Endothelial cell of umbilical vein (primary cell): Measurements from ENCODE around the gene GSKIP. TPM values are rescaled to one million over a fixed set of nuclear protein-coding genes. Genes with fewer than 3 reads are reported as not detected.

Source experiments
- BruUV-seq: library from RNA; stranded (reverse); fragments of 400-500 nt; replicated peaks from 2 replicates; lab custom pipeline; 2021; lab: Mats Ljungman, UMichigan
- CTCF ChIA-PET: fragments of 300-600, 350-600 bp; sonication (Branson Sonifier 250); formaldehyde crosslinking; loops from one replicate; lab custom pipeline; 2021; ENCODE audit warnings: antibody characterized with exemption, inconsistent platforms; lab: Charles Lee
- POLR2A ChIA-PET: fragments of 300-600, 350-600 bp; sonication (Branson Sonifier 250); formaldehyde crosslinking; loops from one replicate; lab custom pipeline; 2021; ENCODE audit warnings: antibody characterized with exemption, inconsistent platforms; lab: Charles Lee
- DNase-seq: peaks from one replicate; pipeline ENCODE4 v3.0.0-alpha.2; 2011; ENCODE audit warnings: low read depth, low spot score
- FAIRE-seq: peaks from 2 replicates; lab custom pipeline; 2011; peaks lifted over from hg19 to GRCh38; lab: Jason Lieb, UNC
- H2AFZ ChIP-seq: 2 replicates; pipeline ENCODE4 v1.6.0; 2012; ENCODE audit warnings: low read depth, low read length, control low read depth, inconsistent platforms
- H3K27ac ChIP-seq: 2 replicates; pipeline ENCODE4 v1.5.1; 2011; ENCODE audit warnings: low read depth, mild to moderate bottlenecking, control low read depth, low read length, moderate library complexity; ENCODE audit not compliant: insufficient read depth
- H3K27me3 ChIP-seq, 2 experiments: 2 replicates each; pipeline versions ENCODE4 v1.6.0 to v1.6.1; 2011; ENCODE audit warnings: low read length in 2 of 2, mixed read lengths in 1 of 2; ENCODE audit not compliant: control insufficient read depth in 2 of 2, insufficient read depth in 2 of 2
- H3K36me3 ChIP-seq, 2 experiments: 2 replicates in 1 of 2; 3 replicates in 1 of 2; pipeline ENCODE4 v1.5.1; 2011; ENCODE audit warnings: low read length in 2 of 2, mild to moderate bottlenecking in 1 of 2, moderate library complexity in 1 of 2; ENCODE audit not compliant: control insufficient read depth in 2 of 2, insufficient read depth in 2 of 2; ENCODE audit errors: extremely low read depth in 1 of 2
- H3K4me1 ChIP-seq: 3 replicates; pipeline ENCODE4 v1.5.1; 2011; ENCODE audit warnings: mild to moderate bottlenecking, low read length; ENCODE audit not compliant: control insufficient read depth, insufficient read depth; ENCODE audit errors: extremely low read depth
- H3K4me2 ChIP-seq: 2 replicates; pipeline ENCODE4 v1.6.1; 2011; ENCODE audit warnings: low read length, control low read depth, mixed read lengths; ENCODE audit not compliant: insufficient read depth
- H3K4me3 ChIP-seq, 3 experiments: fragments of 200-600 bp in 1 of 3; sonication (generic), shearing (Covaris generic) in 1 of 3; replicated peaks in 1 of 3; 2 replicates each; pipeline ENCODE4 v1.5.1; 2011 to 2016; ENCODE audit warnings: control low read depth in 3 of 3, low read length in 3 of 3, mild to moderate bottlenecking in 2 of 3, inconsistent platforms in 1 of 3, low read depth in 1 of 3, moderate library complexity in 1 of 3; ENCODE audit not compliant: insufficient read depth in 1 of 3
- H3K79me2 ChIP-seq: 2 replicates; pipeline ENCODE4 v1.6.0; 2012; ENCODE audit warnings: low read length, inconsistent platforms; ENCODE audit not compliant: control insufficient read depth, insufficient read depth
- H3K9ac ChIP-seq: replicated peaks from 2 replicates; pipeline ENCODE3; 2011; ENCODE audit warnings: low read length, control low read depth; ENCODE audit not compliant: insufficient read depth; ENCODE audit errors: extremely low read depth
- H3K9me1 ChIP-seq: replicated peaks from 3 replicates; pipeline ENCODE4 v1.6.0; 2011; ENCODE audit warnings: mild to moderate bottlenecking, low read length; ENCODE audit not compliant: control insufficient read depth, insufficient read depth; ENCODE audit errors: extremely low read depth
- H3K9me3 ChIP-seq: replicated peaks from 2 replicates; pipeline ENCODE4 v1.5.1; 2012; ENCODE audit warnings: low read length, inconsistent platforms; ENCODE audit not compliant: control insufficient read depth, insufficient read depth
- H4K20me1 ChIP-seq: replicated peaks from 2 replicates; pipeline ENCODE3; 2011; ENCODE audit warnings: mild to moderate bottlenecking, low read length; ENCODE audit not compliant: control insufficient read depth, insufficient read depth; ENCODE audit errors: extremely low read depth
- EZH2 ChIP-seq: IDR thresholded peaks from 2 replicates; pipeline ENCODE4 v1.6.1; 2012; ENCODE audit warnings: borderline replicate concordance, low read depth, mild to moderate bottlenecking, moderate library complexity, low read length, inconsistent platforms; ENCODE audit not compliant: severe bottlenecking
- FOS ChIP-seq: IDR thresholded peaks from 2 replicates; pipeline ENCODE4 v1.6.1; 2011; ENCODE audit warnings: mild to moderate bottlenecking, low read length, moderate library complexity, borderline replicate concordance; ENCODE audit not compliant: insufficient read depth
- GATA2 ChIP-seq: IDR thresholded peaks from 2 replicates; pipeline ENCODE4 v1.7.0; 2011; ENCODE audit warnings: low read depth, mild to moderate bottlenecking, moderate library complexity, mixed read lengths, low read length; ENCODE audit not compliant: insufficient read length, insufficient read depth
- JUN ChIP-seq: IDR thresholded peaks from 2 replicates; pipeline ENCODE4 v1.6.1; 2011; ENCODE audit warnings: borderline replicate concordance, low read depth; ENCODE audit not compliant: insufficient read length, insufficient read depth
- MAX ChIP-seq: IDR thresholded peaks from 2 replicates; pipeline ENCODE4 v1.6.1; 2011; ENCODE audit not compliant: insufficient read depth, insufficient read length
- MYC ChIP-seq: IDR thresholded peaks from one replicate; pipeline ENCODE4 v1.6.1; 2011; ENCODE audit warnings: mild to moderate bottlenecking, low read depth, low read length
- POLR2A ChIP-seq: IDR thresholded peaks from 2 replicates; pipeline ENCODE4 v1.6.1; 2012; ENCODE audit warnings: low read depth, mild to moderate bottlenecking, control low read depth, low read length
- POLR2AphosphoS5 ChIP-seq: IDR thresholded peaks from 2 replicates; pipeline ENCODE4 v1.6.1; 2012; ENCODE audit warnings: low read depth, mild to moderate bottlenecking, control low read depth, low read length, moderate library complexity; ENCODE audit not compliant: insufficient read depth
- dilution Hi-C: fragments of 300-500 bp; cut with MboI; formaldehyde crosslinking; loops from one replicate; pipeline ENCODE4 v1.15.0; 2019; ENCODE audit warnings: low sequenced_read_pairs; ENCODE audit not compliant: extremely low pct_ligation_motif_present
- intact Hi-C: fragments of 100-400 bp; cut with micrococcal nuclease; formaldehyde crosslinking; loops from one replicate; pipeline ENCODE4 v1.10.0; 2022
- polyA plus RNA-seq, 4 experiments: library from polyadenylated mRNA; depleted of rRNA in 3 of 4; stranded (reverse) in 3 of 4; unstranded in 1 of 4; fragments of >200 nt; gene quantifications; 2 replicates each; pipeline versions ENCODE4 v1.2.1 to v1.2.3, GENCODE V29; 2011 to 2012; ENCODE audit warnings: missing spikeins in 1 of 4
- total RNA-seq: library from RNA; stranded (reverse); gene quantifications from 2 replicates; pipeline ENCODE4 v1.2.3, GENCODE V29; 2021
- TF ChIP-seq, protein P1 (sequence below), 2 donors: IDR thresholded peaks; 1 replicate in 1 of 2; 2 replicates in 1 of 2; pipeline ENCODE4 v1.5.1; 2011; ENCODE audit warnings: low read length in 2 of 2, mild to moderate bottlenecking in 2 of 2, moderate library complexity in 2 of 2, control low read depth in 1 of 2, inconsistent platforms in 1 of 2, low read depth in 1 of 2; ENCODE audit not compliant: insufficient read depth in 1 of 2; ENCODE audit errors: extremely low read depth in 1 of 2

The GSKIP gene
- total and polyA plus RNA-seq, 2 donors (not counting 3 experiments of a cell fraction or from before 2014, with no cell fraction given) = 9.2 to 15.9 TPM

DNA sequence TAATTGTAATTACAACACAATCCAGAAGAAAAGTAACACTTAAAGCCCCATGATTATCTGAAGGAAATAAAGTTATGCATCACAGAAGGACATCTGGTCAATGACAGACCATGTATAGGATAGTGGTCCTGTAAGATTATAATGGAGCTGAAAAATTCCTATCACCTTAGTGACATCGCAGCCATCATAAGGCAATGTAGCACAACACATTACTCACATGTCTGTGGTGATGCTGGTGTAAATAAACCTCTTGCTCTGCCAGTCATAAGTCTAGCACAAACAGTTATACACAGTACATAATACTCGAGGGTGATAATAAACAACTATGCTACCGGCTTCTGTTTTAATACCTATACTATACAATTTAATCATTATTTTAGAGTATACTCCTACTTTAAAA lies 11.3 kb upstream of the GSKIP start:
- Histone ChIP-seq H3K9me1 (no peaks in the 10 kb centered on the region), H3K79me2 (peaks cover 10% of the 10 kb centered on the region), H3K4me3 (no peak overlapping the region), H2AFZ (no peak overlapping the region), H3K36me3 (no peaks in the 10 kb centered on the region), H3K27me3 (no peaks in the 10 kb centered on the region), H3K4me1 (no peaks in the 10 kb centered on the region), H3K4me2 (no peak overlapping the region), H4K20me1 (no peaks in the 10 kb centered on the region), H3K27ac (no peak overlapping the region), H3K9ac (no peak overlapping the region), H3K9me3 (no peaks in the 10 kb centered on the region)
- intact Hi-C loops (no loop called here), dilution Hi-C loops (no loop called here)
- CTCF ChIA-PET = no interaction called here
- BruUV-seq = no TSS peak
- POLR2A ChIA-PET = no interaction called here
- TF ChIP-seq FOS = no peak
- no peak for TF ChIP-seq JUN
- no peak for TF ChIP-seq GATA2
- no peak for TF ChIP-seq POLR2AphosphoS5
- no peak for TF ChIP-seq MAX
- TF ChIP-seq EZH2 = no peak
- no peak for FAIRE-seq
- DNase-seq = no peak

DNA sequence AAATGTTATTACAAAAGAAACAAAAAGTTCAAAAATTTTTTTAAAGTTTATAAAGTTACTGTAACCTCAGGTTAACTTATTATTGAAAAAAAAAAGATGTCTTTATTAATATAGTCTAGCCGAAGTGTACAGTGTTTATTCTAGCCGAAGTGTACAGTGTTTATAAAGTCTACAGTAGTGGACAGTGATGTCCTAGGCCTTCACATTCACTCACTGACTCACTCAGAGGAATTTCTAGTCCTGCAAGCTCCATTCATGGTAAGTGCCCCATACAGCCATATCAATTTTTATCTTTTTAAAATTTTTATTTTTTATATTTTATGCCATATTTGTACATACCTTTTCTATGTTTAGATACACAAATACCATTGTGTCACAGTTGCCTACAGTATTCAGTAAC lies 10.6 kb upstream of the GSKIP start:
- Histone ChIP-seq H3K4me1 (no peaks in the 10 kb centered on the region), H3K9me1 (no peaks in the 10 kb centered on the region), H3K9me3 (no peaks in the 10 kb centered on the region), H3K4me2 (no peak overlapping the region), H3K27me3 (no peaks in the 10 kb centered on the region), H3K27ac (no peak overlapping the region), H3K79me2 (peaks cover 12% of the 10 kb centered on the region), H3K36me3 (no peaks in the 10 kb centered on the region), H3K9ac (no peak overlapping the region), H3K4me3 (no peak overlapping the region), H2AFZ (no peak overlapping the region), H4K20me1 (no peaks in the 10 kb centered on the region)
- no peak for FAIRE-seq
- CTCF ChIA-PET = no interaction called here
- intact Hi-C loops = no loop called here
- no TSS peak for BruUV-seq
- no peak for TF ChIP-seq EZH2
- TF ChIP-seq MAX = no peak
- no peak for TF ChIP-seq POLR2A
- no peak for TF ChIP-seq JUN
- TF ChIP-seq MYC = no peak
- no peak for TF ChIP-seq GATA2
- no peak for TF ChIP-seq FOS
- TF ChIP-seq, protein P1, sequence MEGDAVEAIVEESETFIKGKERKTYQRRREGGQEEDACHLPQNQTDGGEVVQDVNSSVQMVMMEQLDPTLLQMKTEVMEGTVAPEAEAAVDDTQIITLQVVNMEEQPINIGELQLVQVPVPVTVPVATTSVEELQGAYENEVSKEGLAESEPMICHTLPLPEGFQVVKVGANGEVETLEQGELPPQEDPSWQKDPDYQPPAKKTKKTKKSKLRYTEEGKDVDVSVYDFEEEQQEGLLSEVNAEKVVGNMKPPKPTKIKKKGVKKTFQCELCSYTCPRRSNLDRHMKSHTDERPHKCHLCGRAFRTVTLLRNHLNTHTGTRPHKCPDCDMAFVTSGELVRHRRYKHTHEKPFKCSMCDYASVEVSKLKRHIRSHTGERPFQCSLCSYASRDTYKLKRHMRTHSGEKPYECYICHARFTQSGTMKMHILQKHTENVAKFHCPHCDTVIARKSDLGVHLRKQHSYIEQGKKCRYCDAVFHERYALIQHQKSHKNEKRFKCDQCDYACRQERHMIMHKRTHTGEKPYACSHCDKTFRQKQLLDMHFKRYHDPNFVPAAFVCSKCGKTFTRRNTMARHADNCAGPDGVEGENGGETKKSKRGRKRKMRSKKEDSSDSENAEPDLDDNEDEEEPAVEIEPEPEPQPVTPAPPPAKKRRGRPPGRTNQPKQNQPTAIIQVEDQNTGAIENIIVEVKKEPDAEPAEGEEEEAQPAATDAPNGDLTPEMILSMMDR (IDR thresholded peaks at IDR 0.05; ENCODE audit: extremely low read depth in 1 of 2, insufficient read depth in 1 of 2, low read depth in 1 of 2, low read length in 2 of 2) = no peak
- TF ChIP-seq POLR2AphosphoS5 = no peak
- dilution Hi-C loops = no loop called here
- POLR2A ChIA-PET = no interaction called here
- DNase-seq = no peak
